ENCODE results near the gene KLK1. TPM values are rescaled to one million over a fixed set of nuclear protein-coding genes. Genes with fewer than 3 reads are reported as not detected.

KLK1 gene
- total RNA-seq, 1 experiment from 2014 or later: 0.31 TPM

DNA sequence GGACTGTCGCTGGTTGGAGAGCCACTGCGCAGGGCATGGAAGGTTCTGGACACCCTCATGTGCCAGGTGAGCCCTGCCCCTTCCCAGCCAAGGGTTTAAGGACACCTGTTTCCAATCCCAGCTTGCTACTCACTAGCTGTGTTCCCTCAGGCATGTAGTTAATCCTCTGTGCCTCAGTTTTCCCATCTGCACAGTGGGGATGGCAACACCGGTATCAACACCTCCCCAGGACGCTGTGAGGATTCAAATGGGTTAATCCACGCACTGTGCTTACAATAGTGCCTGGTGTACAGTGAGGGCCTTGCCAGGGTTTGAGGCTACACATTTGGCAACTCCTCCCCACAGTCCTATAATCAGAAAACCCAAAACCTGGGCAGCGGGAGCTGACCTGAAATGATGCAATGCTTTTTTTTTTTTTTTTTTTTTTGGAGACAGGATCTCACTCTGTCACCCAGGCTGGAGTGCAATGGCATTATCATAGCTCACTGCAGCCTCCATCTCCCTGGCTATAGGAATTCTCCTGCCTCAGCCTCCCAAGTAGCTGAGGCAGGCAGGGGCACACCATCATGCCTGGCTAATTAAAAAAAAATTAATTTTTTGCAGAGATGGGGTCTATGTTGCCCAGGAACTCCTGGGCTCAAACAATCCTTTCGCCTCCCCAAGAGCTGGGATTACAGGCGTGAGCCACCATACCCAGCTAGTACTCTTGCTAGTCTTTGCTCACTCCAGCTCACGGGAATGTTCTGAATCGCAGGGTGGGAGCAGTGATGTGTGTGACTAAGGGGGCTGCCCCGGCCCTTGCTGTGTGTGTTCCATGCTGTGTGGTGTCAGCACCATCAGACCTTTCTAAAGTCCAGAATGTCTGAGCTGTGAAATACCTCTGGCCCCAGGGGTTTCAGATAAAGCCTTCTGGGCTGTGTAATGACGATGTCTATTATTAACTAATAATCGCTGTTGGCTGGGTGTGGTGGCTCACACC is 31.0 kb downstream of the KLK1 start:
- DNase-seq (ENCODE audit: low read depth, low spot score) (no peak), ATAC-seq (no peak)
- BruUV-seq (replicated peaks): no TSS peak
- H3K9me3 ChIP-seq (ENCODE audit: control insufficient read depth, insufficient read depth, low read depth, low read length): no peaks in the 10 kb centered on the region
- no peaks in the 10 kb centered on the region for H3K4me1 ChIP-seq (ENCODE audit: control insufficient read depth, insufficient read depth, low read length)
- ChIA-PET POLR2A (interaction anchor here (0.6 to 0.7 kb wide), 2 partner anchors 27 to 64 kb away, joined by 4 to 15 read pairs; no protein-coding TSS in a partner anchor), CTCF (no interaction called here)
- in situ Hi-C loops (cut with HindIII; ENCODE audit: low pct_unique_long_range_greater_than_20kb, low sequenced_read_pairs) (no loop called here), intact Hi-C loops (cut with micrococcal nuclease; ENCODE audit: unreplicated experiment) (no loop called here)
- H3K36me3 ChIP-seq (ENCODE audit: control insufficient read depth, insufficient read depth, low read length): no peaks in the 10 kb centered on the region
- no peak overlapping the region for H3K4me3 ChIP-seq (ENCODE audit: low read depth in 2 of 2, low read length in 2 of 2)
- H3K27ac ChIP-seq (ENCODE audit: low read length): no peak overlapping the region
- TF ChIP-seq TCF7L2 (IDR thresholded peaks at IDR 0.05; ENCODE audit: low read depth, low read length) (no peak), POLR2AphosphoS5 (IDR thresholded peaks at IDR 0.05; ENCODE audit: low read depth, low read length) (no peak), SIN3A (IDR thresholded peaks at IDR 0.05; ENCODE audit: borderline replicate concordance, insufficient read depth, low read depth, low read length) (no peak)
- TF ChIP-seq, protein P1, sequence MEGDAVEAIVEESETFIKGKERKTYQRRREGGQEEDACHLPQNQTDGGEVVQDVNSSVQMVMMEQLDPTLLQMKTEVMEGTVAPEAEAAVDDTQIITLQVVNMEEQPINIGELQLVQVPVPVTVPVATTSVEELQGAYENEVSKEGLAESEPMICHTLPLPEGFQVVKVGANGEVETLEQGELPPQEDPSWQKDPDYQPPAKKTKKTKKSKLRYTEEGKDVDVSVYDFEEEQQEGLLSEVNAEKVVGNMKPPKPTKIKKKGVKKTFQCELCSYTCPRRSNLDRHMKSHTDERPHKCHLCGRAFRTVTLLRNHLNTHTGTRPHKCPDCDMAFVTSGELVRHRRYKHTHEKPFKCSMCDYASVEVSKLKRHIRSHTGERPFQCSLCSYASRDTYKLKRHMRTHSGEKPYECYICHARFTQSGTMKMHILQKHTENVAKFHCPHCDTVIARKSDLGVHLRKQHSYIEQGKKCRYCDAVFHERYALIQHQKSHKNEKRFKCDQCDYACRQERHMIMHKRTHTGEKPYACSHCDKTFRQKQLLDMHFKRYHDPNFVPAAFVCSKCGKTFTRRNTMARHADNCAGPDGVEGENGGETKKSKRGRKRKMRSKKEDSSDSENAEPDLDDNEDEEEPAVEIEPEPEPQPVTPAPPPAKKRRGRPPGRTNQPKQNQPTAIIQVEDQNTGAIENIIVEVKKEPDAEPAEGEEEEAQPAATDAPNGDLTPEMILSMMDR (IDR thresholded peaks at IDR 0.05): no peak
- TF ChIP-seq, protein P2, sequence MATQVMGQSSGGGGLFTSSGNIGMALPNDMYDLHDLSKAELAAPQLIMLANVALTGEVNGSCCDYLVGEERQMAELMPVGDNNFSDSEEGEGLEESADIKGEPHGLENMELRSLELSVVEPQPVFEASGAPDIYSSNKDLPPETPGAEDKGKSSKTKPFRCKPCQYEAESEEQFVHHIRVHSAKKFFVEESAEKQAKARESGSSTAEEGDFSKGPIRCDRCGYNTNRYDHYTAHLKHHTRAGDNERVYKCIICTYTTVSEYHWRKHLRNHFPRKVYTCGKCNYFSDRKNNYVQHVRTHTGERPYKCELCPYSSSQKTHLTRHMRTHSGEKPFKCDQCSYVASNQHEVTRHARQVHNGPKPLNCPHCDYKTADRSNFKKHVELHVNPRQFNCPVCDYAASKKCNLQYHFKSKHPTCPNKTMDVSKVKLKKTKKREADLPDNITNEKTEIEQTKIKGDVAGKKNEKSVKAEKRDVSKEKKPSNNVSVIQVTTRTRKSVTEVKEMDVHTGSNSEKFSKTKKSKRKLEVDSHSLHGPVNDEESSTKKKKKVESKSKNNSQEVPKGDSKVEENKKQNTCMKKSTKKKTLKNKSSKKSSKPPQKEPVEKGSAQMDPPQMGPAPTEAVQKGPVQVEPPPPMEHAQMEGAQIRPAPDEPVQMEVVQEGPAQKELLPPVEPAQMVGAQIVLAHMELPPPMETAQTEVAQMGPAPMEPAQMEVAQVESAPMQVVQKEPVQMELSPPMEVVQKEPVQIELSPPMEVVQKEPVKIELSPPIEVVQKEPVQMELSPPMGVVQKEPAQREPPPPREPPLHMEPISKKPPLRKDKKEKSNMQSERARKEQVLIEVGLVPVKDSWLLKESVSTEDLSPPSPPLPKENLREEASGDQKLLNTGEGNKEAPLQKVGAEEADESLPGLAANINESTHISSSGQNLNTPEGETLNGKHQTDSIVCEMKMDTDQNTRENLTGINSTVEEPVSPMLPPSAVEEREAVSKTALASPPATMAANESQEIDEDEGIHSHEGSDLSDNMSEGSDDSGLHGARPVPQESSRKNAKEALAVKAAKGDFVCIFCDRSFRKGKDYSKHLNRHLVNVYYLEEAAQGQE (IDR thresholded peaks at IDR 0.05; ENCODE audit: insufficient read depth in 1 of 2, low read depth in 2 of 2, low read length in 1 of 2): no peak
- no peaks in the 10 kb centered on the region for H3K27me3 ChIP-seq (ENCODE audit: control insufficient read depth, insufficient read depth, low read length)

DNA sequence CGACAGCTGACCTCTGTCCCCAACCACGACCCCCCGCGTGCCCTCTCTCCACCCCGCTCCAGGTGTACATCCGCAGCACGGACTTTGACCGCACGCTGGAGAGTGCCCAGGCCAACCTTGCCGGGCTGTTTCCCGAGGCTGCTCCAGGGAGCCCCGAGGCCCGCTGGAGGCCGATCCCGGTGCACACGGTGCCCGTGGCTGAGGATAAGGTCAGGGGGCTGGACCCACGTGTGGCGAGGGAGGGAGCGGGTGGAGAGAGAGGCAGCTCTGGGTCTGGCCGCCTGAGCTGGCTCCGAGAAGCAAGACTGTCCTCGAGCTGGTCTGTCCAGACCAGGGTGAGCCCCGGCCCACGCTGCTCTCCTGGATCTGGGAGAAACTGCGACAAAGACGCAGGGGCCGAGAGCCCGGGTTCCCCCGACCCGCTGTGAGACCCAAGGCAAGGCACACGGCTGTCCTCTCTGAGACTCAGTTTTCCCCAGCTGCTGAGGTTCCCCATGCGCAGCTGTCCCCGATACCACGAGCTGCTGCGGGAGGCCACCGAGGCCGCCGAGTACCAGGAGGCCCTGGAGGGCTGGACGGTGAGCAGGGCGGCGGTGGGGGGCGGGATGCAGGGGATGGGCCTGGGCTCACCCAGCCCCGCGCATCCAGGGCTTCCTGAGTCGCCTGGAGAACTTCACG is 31.9 kb downstream of the KLK1 start:
- in situ Hi-C loops (cut with HindIII; ENCODE audit: low pct_unique_long_range_greater_than_20kb, low sequenced_read_pairs): no loop called here

More for the DNA sequence above, 31.9 kb downstream of the KLK1 start:
- intact Hi-C loops (cut with micrococcal nuclease; ENCODE audit: unreplicated experiment): no loop called here
- POLR2A ChIA-PET: no interaction called here
- Histone ChIP-seq H3K27ac (ENCODE audit: low read length) (no peak overlapping the region), H3K4me3 (ENCODE audit: low read depth in 2 of 2, low read length in 2 of 2) (no peak overlapping the region), H3K27me3 (ENCODE audit: control insufficient read depth, insufficient read depth, low read length) (no peaks in the 10 kb centered on the region), H3K36me3 (ENCODE audit: control insufficient read depth, insufficient read depth, low read length) (no peaks in the 10 kb centered on the region), H3K4me1 (ENCODE audit: control insufficient read depth, insufficient read depth, low read length) (no peaks in the 10 kb centered on the region), H3K9me3 (ENCODE audit: control insufficient read depth, insufficient read depth, low read depth, low read length) (no peaks in the 10 kb centered on the region)
- ATAC-seq (no peak), DNase-seq (ENCODE audit: low read depth, low spot score) (no peak)
- no TSS peak for BruUV-seq (replicated peaks)
- CTCF ChIA-PET: interaction anchor here (0.5 kb wide), 1 partner anchor 126 kb away, joined by 3 read pairs; no protein-coding TSS in a partner anchor
- no peak for TF ChIP-seq SIN3A (IDR thresholded peaks at IDR 0.05; ENCODE audit: borderline replicate concordance, insufficient read depth, low read depth, low read length)
- TF ChIP-seq, protein P1 (IDR thresholded peaks at IDR 0.05): no peak
- no peak for TF ChIP-seq TCF7L2 (IDR thresholded peaks at IDR 0.05; ENCODE audit: low read depth, low read length)
- TF ChIP-seq POLR2AphosphoS5 (IDR thresholded peaks at IDR 0.05; ENCODE audit: low read depth, low read length): no peak
- TF ChIP-seq, protein P2 (IDR thresholded peaks at IDR 0.05; ENCODE audit: insufficient read depth in 1 of 2, low read depth in 2 of 2, low read length in 1 of 2): no peak

All from Panc1 (cell line).